Measurements from ENCODE around the gene MAPKAPK5.
"Not testable (repeated sequence)": the region's sequence is repeated elsewhere in the genome, so short reads cannot be mapped to it uniquely, and the experiment has no call there.

The MAPKAPK5 gene

GRCh38 chr12:111816065-111816615 lies 25.9 kb upstream of the MAPKAPK5 start:
- no peak for DNase-seq
- H3K9me3 ChIP-seq (ENCODE audit: control insufficient read depth, low read length): no peaks in the 10 kb centered on the region
- H3K4me3 ChIP-seq (ENCODE audit: insufficient read depth, low read depth, low read length, poor library complexity, severe bottlenecking): no peak overlapping the region
- no peaks in the 10 kb centered on the region for H3K36me3 ChIP-seq (ENCODE audit: control insufficient read depth, insufficient read depth, low read length)
- H3K27me3 ChIP-seq (replicated peaks; ENCODE audit: control insufficient read depth, insufficient read depth, low read length, poor library complexity, severe bottlenecking): no peaks in the 10 kb centered on the region
- H3K27ac ChIP-seq (ENCODE audit: insufficient read depth, low read length, poor library complexity, severe bottlenecking): no peak overlapping the region
- H3K4me1 ChIP-seq (ENCODE audit: control insufficient read depth, insufficient read depth, low read length, poor library complexity, severe bottlenecking): no peaks in the 10 kb centered on the region

GRCh38 chr12:111816898-111817297 lies 25.1 kb upstream of the MAPKAPK5 start:
- not testable (repeated sequence) for H3K4me3 ChIP-seq (ENCODE audit: insufficient read depth, low read depth, low read length, poor library complexity, severe bottlenecking); H3K9me3 ChIP-seq (ENCODE audit: control insufficient read depth, low read length); H3K27ac ChIP-seq (ENCODE audit: insufficient read depth, low read length, poor library complexity, severe bottlenecking); H3K27me3 ChIP-seq (replicated peaks; ENCODE audit: control insufficient read depth, insufficient read depth, low read length, poor library complexity, severe bottlenecking); DNase-seq; H3K36me3 ChIP-seq (ENCODE audit: control insufficient read depth, insufficient read depth, low read length); H3K4me1 ChIP-seq (ENCODE audit: control insufficient read depth, insufficient read depth, low read length, poor library complexity, severe bottlenecking)

GRCh38 chr12:111818340-111818739 lies 23.7 kb upstream of the MAPKAPK5 start:
- Histone ChIP-seq H3K4me3 (ENCODE audit: insufficient read depth, low read depth, low read length, poor library complexity, severe bottlenecking) (no peak overlapping the region), H3K4me1 (ENCODE audit: control insufficient read depth, insufficient read depth, low read length, poor library complexity, severe bottlenecking) (no peaks in the 10 kb centered on the region), H3K9me3 (ENCODE audit: control insufficient read depth, low read length) (no peaks in the 10 kb centered on the region), H3K27ac (ENCODE audit: insufficient read depth, low read length, poor library complexity, severe bottlenecking) (no peak overlapping the region), H3K36me3 (ENCODE audit: control insufficient read depth, insufficient read depth, low read length) (no peaks in the 10 kb centered on the region), H3K27me3 (replicated peaks; ENCODE audit: control insufficient read depth, insufficient read depth, low read length, poor library complexity, severe bottlenecking) (no peaks in the 10 kb centered on the region)
- DNase-seq: no peak

GRCh38 chr12:111819191-111820158 lies 22.6 kb upstream of the MAPKAPK5 start:
- Histone ChIP-seq H3K4me1 (ENCODE audit: control insufficient read depth, insufficient read depth, low read length, poor library complexity, severe bottlenecking) (no peaks in the 10 kb centered on the region), H3K27ac (ENCODE audit: insufficient read depth, low read length, poor library complexity, severe bottlenecking) (no peak overlapping the region), H3K4me3 (ENCODE audit: insufficient read depth, low read depth, low read length, poor library complexity, severe bottlenecking) (no peak overlapping the region), H3K36me3 (ENCODE audit: control insufficient read depth, insufficient read depth, low read length) (no peaks in the 10 kb centered on the region), H3K9me3 (ENCODE audit: control insufficient read depth, low read length) (no peaks in the 10 kb centered on the region), H3K27me3 (replicated peaks; ENCODE audit: control insufficient read depth, insufficient read depth, low read length, poor library complexity, severe bottlenecking) (no peaks in the 10 kb centered on the region)
- no peak for DNase-seq

- not testable (repeated sequence) for H3K27me3 ChIP-seq (replicated peaks; ENCODE audit: control insufficient read depth, insufficient read depth, low read length, poor library complexity, severe bottlenecking); H3K9me3 ChIP-seq (ENCODE audit: control insufficient read depth, low read length); H3K27ac ChIP-seq (ENCODE audit: insufficient read depth, low read length, poor library complexity, severe bottlenecking); H3K36me3 ChIP-seq (ENCODE audit: control insufficient read depth, insufficient read depth, low read length); H3K4me3 ChIP-seq (ENCODE audit: insufficient read depth, low read depth, low read length, poor library complexity, severe bottlenecking); H3K4me1 ChIP-seq (ENCODE audit: control insufficient read depth, insufficient read depth, low read length, poor library complexity, severe bottlenecking); DNase-seq
Measured at GRCh38 chr12:111820828-111821227, 21.2 kb upstream of the MAPKAPK5 start.

GRCh38 chr12:111822886-111823285 lies 19.1 kb upstream of the MAPKAPK5 start:
- no peaks in the 10 kb centered on the region for H3K36me3 ChIP-seq (ENCODE audit: control insufficient read depth, insufficient read depth, low read length)
- H3K27me3 ChIP-seq (replicated peaks; ENCODE audit: control insufficient read depth, insufficient read depth, low read length, poor library complexity, severe bottlenecking): no peaks in the 10 kb centered on the region
- no peaks in the 10 kb centered on the region for H3K4me1 ChIP-seq (ENCODE audit: control insufficient read depth, insufficient read depth, low read length, poor library complexity, severe bottlenecking)
- no peak overlapping the region for H3K27ac ChIP-seq (ENCODE audit: insufficient read depth, low read length, poor library complexity, severe bottlenecking)
- no peaks in the 10 kb centered on the region for H3K9me3 ChIP-seq (ENCODE audit: control insufficient read depth, low read length)
- DNase-seq: no peak
- no peak overlapping the region for H3K4me3 ChIP-seq (ENCODE audit: insufficient read depth, low read depth, low read length, poor library complexity, severe bottlenecking)

GRCh38 chr12:111823891-111824290 lies 18.1 kb upstream of the MAPKAPK5 start:
- Histone ChIP-seq H3K4me3 (ENCODE audit: insufficient read depth, low read depth, low read length, poor library complexity, severe bottlenecking) (no peak overlapping the region), H3K4me1 (ENCODE audit: control insufficient read depth, insufficient read depth, low read length, poor library complexity, severe bottlenecking) (no peaks in the 10 kb centered on the region), H3K27ac (ENCODE audit: insufficient read depth, low read length, poor library complexity, severe bottlenecking) (no peak overlapping the region), H3K9me3 (ENCODE audit: control insufficient read depth, low read length) (no peaks in the 10 kb centered on the region), H3K36me3 (ENCODE audit: control insufficient read depth, insufficient read depth, low read length) (no peaks in the 10 kb centered on the region), H3K27me3 (replicated peaks; ENCODE audit: control insufficient read depth, insufficient read depth, low read length, poor library complexity, severe bottlenecking) (no peaks in the 10 kb centered on the region)
- DNase-seq: no peak

- H3K4me3 ChIP-seq (ENCODE audit: insufficient read depth, low read depth, low read length, poor library complexity, severe bottlenecking); H3K36me3 ChIP-seq (ENCODE audit: control insufficient read depth, insufficient read depth, low read length); H3K4me1 ChIP-seq (ENCODE audit: control insufficient read depth, insufficient read depth, low read length, poor library complexity, severe bottlenecking); H3K9me3 ChIP-seq (ENCODE audit: control insufficient read depth, low read length); H3K27me3 ChIP-seq (replicated peaks; ENCODE audit: control insufficient read depth, insufficient read depth, low read length, poor library complexity, severe bottlenecking); DNase-seq; H3K27ac ChIP-seq (ENCODE audit: insufficient read depth, low read length, poor library complexity, severe bottlenecking): not testable (repeated sequence)
Measured at GRCh38 chr12:111824312-111824711, 17.7 kb upstream of the MAPKAPK5 start.

GRCh38 chr12:111825509-111825908 lies 16.5 kb upstream of the MAPKAPK5 start:
- H3K9me3 ChIP-seq (ENCODE audit: control insufficient read depth, low read length): no peaks in the 10 kb centered on the region
- H3K4me1 ChIP-seq (ENCODE audit: control insufficient read depth, insufficient read depth, low read length, poor library complexity, severe bottlenecking): no peaks in the 10 kb centered on the region
- no peaks in the 10 kb centered on the region for H3K36me3 ChIP-seq (ENCODE audit: control insufficient read depth, insufficient read depth, low read length)
- H3K27me3 ChIP-seq (replicated peaks; ENCODE audit: control insufficient read depth, insufficient read depth, low read length, poor library complexity, severe bottlenecking): no peaks in the 10 kb centered on the region
- H3K27ac ChIP-seq (ENCODE audit: insufficient read depth, low read length, poor library complexity, severe bottlenecking): no peak overlapping the region
- DNase-seq: no peak
- no peak overlapping the region for H3K4me3 ChIP-seq (ENCODE audit: insufficient read depth, low read depth, low read length, poor library complexity, severe bottlenecking)

- no peak overlapping the region for H3K4me3 ChIP-seq (ENCODE audit: insufficient read depth, low read depth, low read length, poor library complexity, severe bottlenecking)
- no peaks in the 10 kb centered on the region for H3K27me3 ChIP-seq (replicated peaks; ENCODE audit: control insufficient read depth, insufficient read depth, low read length, poor library complexity, severe bottlenecking)
- no peak for DNase-seq
- no peaks in the 10 kb centered on the region for H3K9me3 ChIP-seq (ENCODE audit: control insufficient read depth, low read length)
- no peaks in the 10 kb centered on the region for H3K36me3 ChIP-seq (ENCODE audit: control insufficient read depth, insufficient read depth, low read length)
- H3K27ac ChIP-seq (ENCODE audit: insufficient read depth, low read length, poor library complexity, severe bottlenecking): no peak overlapping the region
- H3K4me1 ChIP-seq (ENCODE audit: control insufficient read depth, insufficient read depth, low read length, poor library complexity, severe bottlenecking): no peaks in the 10 kb centered on the region
Measured at GRCh38 chr12:111826316-111826715, 15.7 kb upstream of the MAPKAPK5 start.
